IPS-18c (cell line): ENCODE results near the gene NHSL1.

ENCODE experiments used
- H3K4me3 ChIP-seq: 2 replicates; pipeline ENCODE4 v1.7.0; 2013; ENCODE audit warnings: low read depth, mild to moderate bottlenecking, low read length, moderate library complexity; ENCODE audit not compliant: insufficient read depth
- H3K9me3 ChIP-seq: one replicate; pipeline ENCODE4 v1.6.1; 2013; ENCODE audit warnings: mild to moderate bottlenecking, low read length, moderate library complexity; ENCODE audit not compliant: control insufficient read depth, insufficient read depth

The NHSL1 gene

GRCh38 chr6:138377042-138377441, 122.3 kb downstream of the NHSL1 start:
- Histone ChIP-seq H3K9me3 (no peaks in the 10 kb centered on the region), H3K4me3 (no peak overlapping the region)

- Histone ChIP-seq H3K4me3 (no peak overlapping the region), H3K9me3 (no peaks in the 10 kb centered on the region)
These were observed 124.5 kb downstream of the NHSL1 start for GRCh38 chr6:138374815-138375214.

GRCh38 chr6:138374230-138374629, 125.1 kb downstream of the NHSL1 start:
- no peaks in the 10 kb centered on the region for H3K9me3 ChIP-seq

GRCh38 chr6:138372711-138373463, 126.4 kb downstream of the NHSL1 start:
- no peaks in the 10 kb centered on the region for H3K9me3 ChIP-seq
- H3K4me3 ChIP-seq = no peak overlapping the region

More at GRCh38 chr6:138374230-138374629, 125.1 kb downstream of the NHSL1 start:
- H3K4me3 ChIP-seq = no peak overlapping the region
